Stimulated activated CD4-positive, alpha-beta T cell treated with anti-CD3 and anti-CD28 coated beads, Interleukin-15, amount 100 ng/mL, for 48 hours (primary cell): ENCODE measurements around the gene RPS6KA2.

Experiments
- DNase-seq, 2 donors: peaks; one replicate each; pipeline ENCODE4 v3.0.0-alpha.2; 2020; ENCODE audit warnings: low read depth in 2 of 2

Gene RPS6KA2

GRCh38 chr6:166501246-166501645, 125.8 kb downstream of the RPS6KA2 start:
- no peak for DNase-seq

- no peak for DNase-seq
Measured at GRCh38 chr6:166500246-166500645, 126.8 kb downstream of the RPS6KA2 start.

GRCh38 chr6:166499350-166500163, 127.5 kb downstream of the RPS6KA2 start:
- no peak for DNase-seq

- DNase-seq: no peak
Measured at GRCh38 chr6:166498661-166499349, 128.2 kb downstream of the RPS6KA2 start.

- no peak for DNase-seq
Measured at GRCh38 chr6:166498228-166498627, 128.8 kb downstream of the RPS6KA2 start.

- DNase-seq: no peak
Measured at GRCh38 chr6:166497087-166497899, 129.8 kb downstream of the RPS6KA2 start.

- no peak for DNase-seq
Measured at GRCh38 chr6:166496460-166496859, 130.6 kb downstream of the RPS6KA2 start.

GRCh38 chr6:166495487-166496314, 131.3 kb downstream of the RPS6KA2 start:
- no peak for DNase-seq

- DNase-seq: peak; percentile 38 to 74
Measured at GRCh38 chr6:166494757-166495486, 132.1 kb downstream of the RPS6KA2 start.

- no peak for DNase-seq
Measured at GRCh38 chr6:166494101-166494441, 133.0 kb downstream of the RPS6KA2 start.

- no peak for DNase-seq
Measured at GRCh38 chr6:166493427-166494100, 133.5 kb downstream of the RPS6KA2 start.

GRCh38 chr6:166492092-166492741, 134.8 kb downstream of the RPS6KA2 start:
- DNase-seq: no peak

- no peak for DNase-seq
Measured at GRCh38 chr6:166490671-166491500, 136.2 kb downstream of the RPS6KA2 start.

- no peak for DNase-seq
Measured at GRCh38 chr6:166489301-166490155, 137.5 kb downstream of the RPS6KA2 start.

GRCh38 chr6:166488701-166489100, 138.3 kb downstream of the RPS6KA2 start:
- DNase-seq: no peak

- peak; percentile 56 to 60 for DNase-seq
Measured at GRCh38 chr6:166488076-166488685, 138.9 kb downstream of the RPS6KA2 start.

GRCh38 chr6:166487148-166487547, 139.9 kb downstream of the RPS6KA2 start:
- DNase-seq: no peak

GRCh38 chr6:166486536-166486880, 140.5 kb downstream of the RPS6KA2 start:
- DNase-seq: no peak
